GM19193 (cell line): ENCODE results near the gene RRM1.

ENCODE experiments used
- POLR2A ChIP-seq: IDR thresholded peaks from 4 replicates; pipeline ENCODE4 v1.6.1; 2011; ENCODE audit not compliant: insufficient read depth, insufficient read length; ENCODE audit errors: extremely low read depth

The RRM1 gene

GRCh38 chr11:4095509-4096230, 1.1 kb downstream of the RRM1 start:
- TF ChIP-seq POLR2A, result no peak

DNA sequence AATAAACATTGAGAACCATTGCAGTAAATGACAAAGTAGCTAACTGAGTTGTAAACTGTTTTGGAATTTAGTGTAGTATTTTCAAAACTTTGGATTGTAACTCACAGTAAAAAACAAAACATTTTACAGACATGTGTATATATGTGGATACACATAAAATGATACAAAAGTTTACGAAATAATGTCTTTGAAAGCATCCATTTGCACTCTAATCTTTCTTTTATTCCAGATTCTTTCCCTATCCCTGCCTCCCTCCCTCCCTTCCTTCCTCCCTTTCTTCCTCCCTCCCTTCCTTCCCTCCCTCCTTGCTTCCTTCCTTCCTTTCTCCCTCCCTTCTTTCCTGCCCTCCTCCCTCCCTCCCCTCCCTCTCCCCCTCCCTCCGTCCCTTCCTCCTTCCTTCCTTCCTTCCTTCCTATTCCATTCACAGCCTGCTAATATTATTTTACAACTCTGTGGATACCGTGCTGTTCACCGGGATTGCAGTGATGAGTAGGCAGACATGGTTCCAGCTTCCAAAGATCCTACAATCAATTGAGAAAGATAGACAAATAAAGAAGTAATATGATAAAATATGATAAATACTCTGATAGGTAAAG, 3.5 kb downstream of the RRM1 start:
- TF ChIP-seq POLR2A, result no peak

DNA sequence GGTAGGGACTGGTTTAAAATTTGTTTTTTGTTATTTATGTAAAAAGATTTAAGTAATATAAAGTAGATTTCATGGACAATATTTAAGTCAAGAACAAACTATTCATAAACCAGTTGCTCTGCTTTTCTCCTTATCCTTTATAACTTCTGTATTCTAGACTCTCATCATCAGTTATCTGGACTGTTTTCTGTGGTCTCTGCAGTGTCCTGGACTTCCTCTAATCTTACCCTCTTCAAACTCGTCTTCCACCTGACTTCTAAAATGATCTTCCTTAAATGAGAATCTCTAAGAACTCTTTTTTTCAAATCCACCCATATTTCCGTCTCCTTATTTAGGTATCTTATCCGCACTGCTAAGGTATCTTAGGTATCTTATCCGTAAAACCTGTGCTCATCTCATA, 8.1 kb downstream of the RRM1 start:
- TF ChIP-seq POLR2A, result no peak

GRCh38 chr11:4103269-4103668, 8.7 kb downstream of the RRM1 start:
- no peak for TF ChIP-seq POLR2A

- TF ChIP-seq POLR2A, result no peak
Observed at GRCh38 chr11:4105916-4106315, 11.3 kb downstream of the RRM1 start.

DNA sequence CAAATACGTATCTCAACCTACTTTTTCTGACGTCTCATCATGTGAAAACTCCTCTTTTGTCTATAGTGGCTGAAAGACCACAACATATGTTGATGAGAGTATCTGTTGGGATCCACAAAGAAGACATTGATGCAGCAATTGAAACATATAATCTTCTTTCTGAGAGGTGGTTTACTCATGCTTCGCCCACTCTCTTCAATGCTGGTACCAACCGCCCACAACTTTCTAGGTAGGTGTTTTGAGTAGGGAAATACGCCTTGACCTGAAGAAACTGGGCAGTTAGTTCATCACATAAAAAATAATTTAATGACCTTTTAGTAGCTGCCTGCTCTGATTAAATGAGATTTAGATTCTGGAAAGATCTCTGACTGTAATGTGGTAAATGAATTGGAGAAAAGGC, 17.2 kb downstream of the RRM1 start:
- no peak for TF ChIP-seq POLR2A

DNA sequence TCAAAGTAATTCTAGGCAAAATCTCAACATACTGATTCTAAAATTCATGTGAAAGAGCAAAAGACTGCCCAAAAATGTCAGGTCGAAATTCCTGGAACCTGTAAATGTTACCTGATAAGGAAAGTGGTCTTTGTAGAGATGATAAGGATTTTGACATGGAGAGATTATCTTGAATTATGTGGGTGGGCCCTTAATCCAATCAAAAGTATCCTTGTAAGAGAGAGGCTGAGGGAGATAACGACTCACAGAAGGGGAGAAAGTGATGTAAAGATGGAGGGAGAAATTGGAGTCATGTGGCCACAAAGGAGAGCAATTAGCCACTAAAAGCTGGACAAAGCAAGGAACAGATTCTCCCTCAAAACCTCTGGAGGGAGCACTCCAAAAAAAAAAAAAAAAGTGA, 20.5 kb downstream of the RRM1 start:
- no peak for TF ChIP-seq POLR2A

DNA sequence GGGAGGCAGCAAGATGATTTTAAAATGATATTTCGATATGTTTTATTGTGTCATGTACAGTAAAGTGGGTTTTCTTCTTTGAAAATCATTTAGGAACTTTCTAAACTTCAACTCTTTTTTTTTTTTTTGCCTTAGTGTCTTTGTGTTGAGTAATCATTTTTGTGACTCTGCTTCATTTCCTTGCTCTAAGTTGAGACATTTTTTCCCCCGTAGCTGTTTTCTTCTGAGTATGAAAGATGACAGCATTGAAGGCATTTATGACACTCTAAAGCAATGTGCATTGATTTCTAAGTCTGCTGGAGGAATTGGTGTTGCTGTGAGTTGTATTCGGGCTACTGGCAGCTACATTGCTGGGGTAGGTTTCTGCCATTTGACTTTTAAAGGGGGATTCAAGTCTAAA, 23.5 kb downstream of the RRM1 start:
- TF ChIP-seq POLR2A, result no peak

- TF ChIP-seq POLR2A, result no peak
Observed at GRCh38 chr11:4123218-4123617, 28.6 kb downstream of the RRM1 start.

DNA sequence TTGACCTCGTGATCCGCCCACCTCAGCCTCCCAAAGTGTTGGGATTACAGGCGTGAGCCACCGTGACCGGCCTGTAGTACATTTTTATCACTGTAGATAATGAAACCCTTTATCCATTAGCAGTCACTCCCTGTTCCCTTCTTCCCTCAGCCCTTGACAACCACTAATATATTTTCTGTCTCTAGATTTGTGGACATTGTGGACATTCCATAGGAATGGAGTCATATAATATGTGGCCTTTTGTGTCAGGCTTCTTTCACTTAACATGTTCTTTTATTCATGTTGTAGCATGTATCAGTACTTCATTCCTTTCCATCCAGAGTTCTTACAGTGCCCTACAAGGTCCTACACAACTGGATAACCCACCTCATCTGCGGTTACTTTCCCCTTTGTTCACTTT, 30.5 kb downstream of the RRM1 start:
- TF ChIP-seq POLR2A, result no peak

- TF ChIP-seq POLR2A, result no peak
Observed at GRCh38 chr11:4127357-4127756, 32.8 kb downstream of the RRM1 start.

DNA sequence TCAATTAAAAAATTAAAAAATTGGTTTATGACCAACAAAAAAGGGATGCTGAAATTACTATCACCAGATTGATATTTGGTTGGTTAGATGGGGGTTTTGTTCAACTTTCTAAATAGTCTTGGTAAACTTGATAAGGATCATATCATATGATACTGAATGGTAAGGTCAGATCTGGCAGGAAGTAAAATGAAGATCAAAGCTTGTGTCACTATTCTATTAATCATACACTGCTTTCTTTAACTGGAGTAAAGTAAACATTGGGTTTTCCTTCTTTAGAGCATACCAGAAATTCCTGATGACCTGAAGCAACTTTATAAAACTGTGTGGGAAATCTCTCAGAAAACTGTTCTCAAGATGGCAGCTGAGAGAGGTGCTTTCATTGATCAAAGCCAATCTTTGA, 40.2 kb downstream of the RRM1 start:
- TF ChIP-seq POLR2A, result no peak

DNA sequence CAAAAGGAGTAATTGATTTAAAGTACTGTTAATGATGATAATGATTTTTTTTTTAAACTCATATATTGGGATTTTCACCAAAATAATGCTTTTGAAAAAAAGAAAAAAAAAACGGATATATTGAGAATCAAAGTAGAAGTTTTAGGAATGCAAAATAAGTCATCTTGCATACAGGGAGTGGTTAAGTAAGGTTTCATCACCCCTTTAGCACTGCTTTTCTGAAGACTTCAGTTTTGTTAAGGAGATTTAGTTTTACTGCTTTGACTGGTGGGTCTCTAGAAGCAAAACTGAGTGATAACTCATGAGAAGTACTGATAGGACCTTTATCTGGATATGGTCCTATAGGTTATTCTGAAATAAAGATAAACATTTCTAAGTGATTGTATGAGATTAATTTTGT, 43.9 kb downstream of the RRM1 start:
- no peak for TF ChIP-seq POLR2A

- no peak for TF ChIP-seq POLR2A
Observed at GRCh38 chr11:4140067-4140636, 45.6 kb downstream of the RRM1 start.

- no peak for TF ChIP-seq POLR2A
Observed at GRCh38 chr11:4146070-4146771, 51.6 kb downstream of the RRM1 start.

GRCh38 chr11:4146772-4147098, 52.1 kb downstream of the RRM1 start:
- no peak for TF ChIP-seq POLR2A
